ENCODE results near the gene TNFSF11.
A peak's percentile ranks its signal among the peaks of the same experiment; 100 is the strongest.

Gene TNFSF11

GRCh38 chr13:42571895-42572294 is 2.1 kb upstream of the TNFSF11 start:
- TF ChIP-seq EZH2phosphoT487 (IDR thresholded peaks at IDR 0.05; ENCODE audit: low read length) (no peak), CTCF (IDR thresholded peaks at IDR 0.05; ENCODE audit: low read length) (no peak), EZH2 (optimal IDR thresholded peaks at IDR 0.05; ENCODE audit: low read depth, low read length) (no peak)
- H3K9ac ChIP-seq (ENCODE audit: low read length): no peak overlapping the region
- no peak overlapping the region for H2AFZ ChIP-seq (ENCODE audit: low read length)
- no peaks in the 10 kb centered on the region for H3K9me3 ChIP-seq (replicated peaks; ENCODE audit: insufficient read depth, low read length)
- no peaks in the 10 kb centered on the region for H3K9me2 ChIP-seq (replicated peaks; ENCODE audit: insufficient read depth, low read length)
- no peaks in the 10 kb centered on the region for H4K20me1 ChIP-seq (ENCODE audit: insufficient read depth, low read length)
- no peak for DNase-seq
- no peak overlapping the region for H3K27ac ChIP-seq (ENCODE audit: low read length)
- no peaks in the 10 kb centered on the region for H3K36me3 ChIP-seq (replicated peaks; ENCODE audit: insufficient read depth, low read length)
- no peaks in the 10 kb centered on the region for H3K27me3 ChIP-seq (replicated peaks; ENCODE audit: insufficient read depth, low read length)
- no peak overlapping the region for H3K4me3 ChIP-seq (ENCODE audit: low read length)
- H3K79me2 ChIP-seq (ENCODE audit: low read length): no peaks in the 10 kb centered on the region
- no peak overlapping the region for H3K4me2 ChIP-seq (ENCODE audit: low read depth, low read length)
- H3F3A ChIP-seq (ENCODE audit: insufficient read depth, low read length): no peaks in the 10 kb centered on the region
- H3K4me1 ChIP-seq (ENCODE audit: low read length): no peaks in the 10 kb centered on the region

- Histone ChIP-seq H2AFZ (ENCODE audit: low read length) (no peak overlapping the region), H3F3A (ENCODE audit: insufficient read depth, low read length) (no peaks in the 10 kb centered on the region), H3K36me3 (replicated peaks; ENCODE audit: insufficient read depth, low read length) (no peaks in the 10 kb centered on the region), H3K4me2 (ENCODE audit: low read depth, low read length) (peak overlapping the region; percentile 41; the same call in 1 of the 2 replicates), H3K27ac (ENCODE audit: low read length) (no peak overlapping the region), H4K20me1 (ENCODE audit: insufficient read depth, low read length) (no peaks in the 10 kb centered on the region), H3K4me3 (ENCODE audit: low read length) (peak overlapping the region; percentile 29; the same call in 1 of the 2 replicates), H3K79me2 (ENCODE audit: low read length) (no peaks in the 10 kb centered on the region), H3K9me3 (replicated peaks; ENCODE audit: insufficient read depth, low read length) (no peaks in the 10 kb centered on the region), H3K9ac (ENCODE audit: low read length) (no peak overlapping the region), H3K9me2 (replicated peaks; ENCODE audit: insufficient read depth, low read length) (no peaks in the 10 kb centered on the region), H3K4me1 (ENCODE audit: low read length) (no peaks in the 10 kb centered on the region), H3K27me3 (replicated peaks; ENCODE audit: insufficient read depth, low read length) (no peaks in the 10 kb centered on the region)
- no peak for DNase-seq
- TF ChIP-seq CTCF (IDR thresholded peaks at IDR 0.05; ENCODE audit: low read length) (no peak), EZH2phosphoT487 (IDR thresholded peaks at IDR 0.05; ENCODE audit: low read length) (no peak), EZH2 (optimal IDR thresholded peaks at IDR 0.05; ENCODE audit: low read depth, low read length) (no peak)
Observed at GRCh38 chr13:42574435-42575311, 721 bp downstream of the TNFSF11 start.

- H3K4me2 ChIP-seq (ENCODE audit: low read depth, low read length): no peak overlapping the region
- no peak overlapping the region for H3K4me3 ChIP-seq (ENCODE audit: low read length)
Observed at GRCh38 chr13:42575938-42576337, 2.0 kb downstream of the TNFSF11 start.

More at GRCh38 chr13:42575938-42576337, 2.0 kb downstream of the TNFSF11 start:
- Histone ChIP-seq H3F3A (ENCODE audit: insufficient read depth, low read length) (no peaks in the 10 kb centered on the region), H3K79me2 (ENCODE audit: low read length) (no peaks in the 10 kb centered on the region), H3K27me3 (replicated peaks; ENCODE audit: insufficient read depth, low read length) (no peaks in the 10 kb centered on the region), H3K9ac (ENCODE audit: low read length) (no peak overlapping the region), H2AFZ (ENCODE audit: low read length) (no peak overlapping the region), H3K9me3 (replicated peaks; ENCODE audit: insufficient read depth, low read length) (no peaks in the 10 kb centered on the region), H4K20me1 (ENCODE audit: insufficient read depth, low read length) (no peaks in the 10 kb centered on the region), H3K9me2 (replicated peaks; ENCODE audit: insufficient read depth, low read length) (no peaks in the 10 kb centered on the region), H3K4me1 (ENCODE audit: low read length) (no peaks in the 10 kb centered on the region), H3K36me3 (replicated peaks; ENCODE audit: insufficient read depth, low read length) (no peaks in the 10 kb centered on the region), H3K27ac (ENCODE audit: low read length) (no peak overlapping the region)
- DNase-seq: no peak
- TF ChIP-seq EZH2 (optimal IDR thresholded peaks at IDR 0.05; ENCODE audit: low read depth, low read length): no peak
- TF ChIP-seq EZH2phosphoT487 (IDR thresholded peaks at IDR 0.05; ENCODE audit: low read length): no peak
- no peak for TF ChIP-seq CTCF (IDR thresholded peaks at IDR 0.05; ENCODE audit: low read length)
